Peyer's patch (tissue), 4 donors: ENCODE data around the gene ZBTB7C. TPM values are rescaled to one million over a fixed set of nuclear protein-coding genes. Genes with fewer than 3 reads are reported as not detected.

Experiments
- DNase-seq, 3 donors: peaks; one replicate each; pipeline ENCODE4 v3.0.0-alpha.2; 2017 to 2019
- H3K27ac ChIP-seq, 4 donors: fragments of 200-600 bp; sonication (generic); one replicate each; pipeline ENCODE4 v1.5.1; 2016 to 2019
- H3K27me3 ChIP-seq, 2 donors: fragments of 200-600 bp; sonication (generic); one replicate each; pipeline ENCODE4 v1.5.1; 2019
- H3K36me3 ChIP-seq, 3 donors: fragments of 200-600 bp; sonication (generic); one replicate each; pipeline ENCODE4 v1.5.1; 2016 to 2019
- H3K4me1 ChIP-seq, 4 donors: fragments of 200-600 bp; sonication (generic); one replicate each; pipeline ENCODE4 v1.5.1; 2016 to 2019
- H3K4me3 ChIP-seq, 4 donors: fragments of 200-600 bp; sonication (generic); 1 replicate in 3 of 4; 2 replicates in 1 of 4; pipeline ENCODE4 v1.5.1; 2016 to 2019; ENCODE audit warnings: mild to moderate bottlenecking in 1 of 4
- H3K9me3 ChIP-seq, 4 donors: fragments of 200-600 bp; sonication (generic); one replicate each; pipeline ENCODE4 v1.5.1; 2016 to 2019; ENCODE audit warnings: mild to moderate bottlenecking in 1 of 4
- POLR2A ChIP-seq, 2 donors: fragments of 450-650 bp; IDR thresholded peaks; one replicate each; pipeline ENCODE4 v1.5.1; 2017; ENCODE audit warnings: antibody characterized with exemption in 2 of 2, mild to moderate bottlenecking in 2 of 2, moderate library complexity in 2 of 2
- total RNA-seq, 4 donors: library from RNA; depleted of rRNA; stranded (reverse); fragments of >200 nt; gene quantifications; one replicate each; pipeline ENCODE4 v1.1.0, GENCODE V29; 2016
- TF ChIP-seq, protein P1 (sequence below), 6 experiments: fragments of 450-650 bp in 4 of 6; fragments of 200-600 bp in 2 of 6; sonication (generic) in 1 of 6; IDR thresholded peaks; one replicate each; pipeline ENCODE4 v1.5.1; 2017 to 2019; ENCODE audit warnings: antibody characterized with exemption in 6 of 6, mild to moderate bottlenecking in 3 of 6, moderate library complexity in 1 of 6

The ZBTB7C gene
- total RNA-seq, 4 donors from 2014 or later = 10.5 to 15.7 (median 14.2) TPM

DNA sequence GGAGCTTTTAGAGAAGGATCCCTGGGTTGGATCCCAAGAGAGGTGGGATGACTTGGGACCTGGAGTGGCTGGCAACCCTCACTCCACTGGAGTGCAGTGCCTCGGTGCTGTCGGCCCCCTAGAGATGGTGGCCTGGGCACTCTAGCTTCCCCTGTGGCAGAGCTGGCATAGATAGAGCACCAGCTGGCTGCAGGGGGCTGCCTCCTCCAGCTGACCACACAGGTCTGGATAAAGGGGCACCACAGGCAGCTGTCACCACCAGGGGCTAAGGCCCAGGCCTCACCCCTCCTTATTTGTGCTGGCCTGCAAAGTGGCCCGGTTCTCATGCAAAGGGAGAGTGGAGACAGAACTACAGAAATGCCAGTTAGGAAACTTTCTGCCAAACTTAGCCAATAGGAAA, 74.3 kb downstream of the ZBTB7C start:
- H3K27me3 ChIP-seq = no peaks in the 10 kb centered on the region
- TF ChIP-seq POLR2A (IDR thresholded peaks at IDR 0.05) = no peak
- TF ChIP-seq, protein P1, sequence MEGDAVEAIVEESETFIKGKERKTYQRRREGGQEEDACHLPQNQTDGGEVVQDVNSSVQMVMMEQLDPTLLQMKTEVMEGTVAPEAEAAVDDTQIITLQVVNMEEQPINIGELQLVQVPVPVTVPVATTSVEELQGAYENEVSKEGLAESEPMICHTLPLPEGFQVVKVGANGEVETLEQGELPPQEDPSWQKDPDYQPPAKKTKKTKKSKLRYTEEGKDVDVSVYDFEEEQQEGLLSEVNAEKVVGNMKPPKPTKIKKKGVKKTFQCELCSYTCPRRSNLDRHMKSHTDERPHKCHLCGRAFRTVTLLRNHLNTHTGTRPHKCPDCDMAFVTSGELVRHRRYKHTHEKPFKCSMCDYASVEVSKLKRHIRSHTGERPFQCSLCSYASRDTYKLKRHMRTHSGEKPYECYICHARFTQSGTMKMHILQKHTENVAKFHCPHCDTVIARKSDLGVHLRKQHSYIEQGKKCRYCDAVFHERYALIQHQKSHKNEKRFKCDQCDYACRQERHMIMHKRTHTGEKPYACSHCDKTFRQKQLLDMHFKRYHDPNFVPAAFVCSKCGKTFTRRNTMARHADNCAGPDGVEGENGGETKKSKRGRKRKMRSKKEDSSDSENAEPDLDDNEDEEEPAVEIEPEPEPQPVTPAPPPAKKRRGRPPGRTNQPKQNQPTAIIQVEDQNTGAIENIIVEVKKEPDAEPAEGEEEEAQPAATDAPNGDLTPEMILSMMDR (IDR thresholded peaks at IDR 0.05) = no peak

DNA sequence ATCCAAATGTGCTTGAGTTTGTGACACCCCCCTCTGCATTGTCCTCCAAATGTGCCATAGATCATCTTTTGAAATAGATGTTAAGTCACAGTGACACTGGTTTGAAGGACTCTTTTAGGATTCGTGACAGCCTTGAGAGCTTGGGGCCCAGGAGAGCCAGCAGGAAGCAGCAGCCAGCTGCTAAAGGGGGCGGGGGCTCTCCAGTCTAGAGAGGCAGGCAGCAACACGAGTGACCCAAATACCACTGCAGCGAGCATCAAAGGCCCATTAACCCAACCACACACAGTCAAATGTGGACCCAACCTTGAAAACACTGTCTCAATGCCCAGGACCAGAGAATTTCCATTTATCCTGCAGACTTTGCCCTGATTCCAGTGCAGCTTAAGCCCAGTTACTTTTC, 75.6 kb downstream of the ZBTB7C start:
- Histone ChIP-seq H3K4me3 (no peak overlapping the region), H3K36me3 (no peaks in the 10 kb centered on the region), H3K4me1 (no peaks in the 10 kb centered on the region), H3K9me3 (no peaks in the 10 kb centered on the region), H3K27me3 (no peaks in the 10 kb centered on the region), H3K27ac (no peak overlapping the region)
- TF ChIP-seq POLR2A (IDR thresholded peaks at IDR 0.05) = no peak
- TF ChIP-seq, protein P1 (IDR thresholded peaks at IDR 0.05) = no peak
- DNase-seq = no peak

More for the DNA sequence above, 74.3 kb downstream of the ZBTB7C start:
- H3K27ac ChIP-seq = no peak overlapping the region
- no peaks in the 10 kb centered on the region for H3K36me3 ChIP-seq
- H3K4me3 ChIP-seq = no peak overlapping the region
- no peak for DNase-seq
- no peaks in the 10 kb centered on the region for H3K4me1 ChIP-seq
- H3K9me3 ChIP-seq = no peaks in the 10 kb centered on the region

DNA sequence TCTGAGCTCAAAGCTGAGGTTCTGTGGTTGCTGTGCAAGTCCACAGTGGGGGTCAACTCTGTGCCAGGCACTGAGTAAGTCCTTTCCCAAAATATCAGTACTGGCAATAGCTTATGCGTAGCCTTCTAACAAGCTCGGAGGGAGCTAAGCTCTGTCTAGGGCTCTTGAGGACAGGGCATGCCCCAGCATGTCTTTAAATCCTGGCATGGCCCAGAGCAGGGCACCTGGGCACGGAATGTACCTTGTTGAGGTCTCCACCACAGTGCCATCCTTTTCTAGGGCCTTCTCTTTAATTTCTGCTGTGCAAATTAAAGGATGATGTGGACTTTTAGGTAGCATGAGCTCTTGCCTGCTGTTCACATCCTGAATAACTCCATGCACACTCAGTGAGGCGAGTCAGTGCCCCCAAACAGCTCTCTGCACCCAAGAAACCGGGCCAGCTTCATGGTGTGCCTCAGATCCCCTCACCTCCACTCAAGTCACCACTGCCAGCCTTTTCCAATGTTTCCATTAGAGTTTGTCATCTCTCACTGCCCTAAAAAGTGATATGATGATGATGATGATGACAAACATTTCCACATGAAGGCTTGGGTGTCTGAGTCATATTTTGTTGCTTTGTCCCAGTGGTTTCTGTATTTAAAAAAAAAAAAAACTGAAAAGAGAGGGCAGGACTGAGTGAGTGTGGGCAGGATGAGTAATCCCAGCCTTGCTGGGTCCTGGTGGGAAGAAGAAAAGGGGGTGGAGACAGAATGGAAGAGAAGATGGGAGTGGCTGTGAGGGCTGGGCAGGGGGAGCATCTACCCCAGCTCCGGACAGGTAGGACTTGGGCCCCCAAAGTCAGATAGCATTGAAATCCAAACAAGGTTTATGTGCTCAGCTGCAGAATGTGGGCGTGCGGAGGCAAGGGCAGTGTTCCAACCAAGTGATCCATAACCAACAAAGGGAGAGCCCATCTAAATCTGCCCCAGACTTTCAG, 78.9 kb downstream of the ZBTB7C start:
- no peaks in the 10 kb centered on the region for H3K36me3 ChIP-seq
- no peak for DNase-seq
- no peaks in the 10 kb centered on the region for H3K4me1 ChIP-seq
- TF ChIP-seq, protein P1 (IDR thresholded peaks at IDR 0.05) = no peak
- H3K4me3 ChIP-seq = no peak overlapping the region
- H3K27me3 ChIP-seq = no peaks in the 10 kb centered on the region
- H3K27ac ChIP-seq = no peak overlapping the region
- H3K9me3 ChIP-seq = no peaks in the 10 kb centered on the region

DNA sequence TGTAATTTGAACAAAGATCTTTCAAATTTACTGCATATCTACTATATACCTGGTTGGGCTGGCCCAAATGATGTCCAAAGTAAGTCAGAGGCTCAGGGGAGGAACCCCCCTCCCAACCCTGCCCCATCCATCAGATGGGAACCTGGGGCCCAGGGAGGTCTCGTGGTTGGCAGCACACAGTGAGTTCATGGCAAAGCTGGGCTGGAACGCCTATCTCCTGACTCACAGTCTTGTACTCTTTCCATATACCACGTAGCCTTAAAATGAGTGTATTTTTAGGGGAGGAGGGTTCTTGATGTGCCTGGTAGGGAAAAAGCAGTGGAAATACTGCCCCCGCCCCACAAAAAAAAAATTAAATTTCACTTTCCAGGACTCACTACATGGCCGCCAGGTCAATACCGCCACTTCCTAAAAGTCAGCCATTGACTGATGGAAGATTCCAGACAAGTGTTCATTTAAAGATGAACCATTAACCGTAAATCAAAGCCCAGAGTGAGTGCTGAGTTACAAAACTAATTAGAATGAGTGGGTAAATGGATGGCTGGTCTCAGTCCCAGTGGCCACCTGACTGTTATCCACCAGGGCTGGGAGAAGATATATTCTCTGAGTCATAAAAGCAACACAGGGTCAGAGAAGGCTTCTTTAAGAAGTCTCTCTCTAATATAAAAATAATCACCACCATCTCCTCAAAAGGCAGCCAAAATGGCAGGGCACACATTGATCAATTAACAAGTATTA, 80.5 kb downstream of the ZBTB7C start:
- TF ChIP-seq, protein P1 (IDR thresholded peaks at IDR 0.05) = no peak
- no peak for TF ChIP-seq POLR2A (IDR thresholded peaks at IDR 0.05)
- Histone ChIP-seq H3K4me3 (no peak overlapping the region), H3K9me3 (no peaks in the 10 kb centered on the region), H3K4me1 (no peaks in the 10 kb centered on the region), H3K36me3 (no peaks in the 10 kb centered on the region), H3K27ac (no peak overlapping the region), H3K27me3 (no peaks in the 10 kb centered on the region)
- DNase-seq = no peak

DNA sequence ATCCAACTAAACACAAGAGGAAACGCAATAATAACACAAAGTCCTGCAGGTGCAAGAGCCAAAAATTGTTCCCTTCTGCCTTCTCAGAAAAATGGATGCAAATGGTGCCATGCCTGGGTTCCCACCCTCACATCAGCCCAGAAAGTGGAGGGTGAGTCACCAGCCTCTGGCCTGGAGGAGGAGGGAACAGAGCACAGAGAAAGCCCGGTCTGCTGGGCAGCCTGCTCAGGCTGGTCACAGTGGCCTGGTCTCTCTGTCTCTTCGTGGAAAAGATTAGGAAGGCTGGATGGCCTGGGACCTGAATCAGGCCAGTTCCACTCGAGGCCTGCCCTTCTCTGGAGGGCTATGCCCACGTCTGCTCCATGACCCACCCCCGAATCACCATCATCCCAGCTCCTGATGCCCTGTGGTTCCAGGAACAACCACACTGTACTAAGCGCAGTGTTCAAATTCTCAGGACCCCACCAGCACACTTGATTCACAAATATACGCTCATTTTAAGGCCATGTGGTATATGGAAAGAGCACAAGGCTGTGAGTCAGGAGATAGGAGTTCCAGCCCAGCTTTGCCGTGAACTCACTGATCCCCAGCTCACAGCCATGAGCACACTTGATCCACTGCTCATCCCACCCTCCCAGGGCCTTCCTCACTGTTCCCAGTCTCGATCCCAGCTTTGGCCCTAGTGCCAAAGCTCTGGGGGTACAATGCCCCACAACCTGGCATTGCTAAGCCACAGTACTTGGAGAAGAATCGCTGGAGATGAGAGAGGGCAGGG, 82.1 kb downstream of the ZBTB7C start:
- Histone ChIP-seq H3K4me3 (no peak overlapping the region), H3K27ac (no peak overlapping the region), H3K36me3 (no peaks in the 10 kb centered on the region), H3K9me3 (no peaks in the 10 kb centered on the region), H3K4me1 (no peaks in the 10 kb centered on the region), H3K27me3 (no peaks in the 10 kb centered on the region)
- DNase-seq = no peak
- no peak for TF ChIP-seq POLR2A (IDR thresholded peaks at IDR 0.05)
- TF ChIP-seq, protein P1 (IDR thresholded peaks at IDR 0.05) = no peak
